GM21390 (cell line): ENCODE measurements around the gene CLDN24.

Experiments
- ATAC-seq: cut with Tn5 transposase; IDR thresholded peaks from one replicate; pipeline ENCODE4 v1.9.1; 2021; ENCODE audit not compliant: unreplicated experiment

CLDN24 gene

DNA sequence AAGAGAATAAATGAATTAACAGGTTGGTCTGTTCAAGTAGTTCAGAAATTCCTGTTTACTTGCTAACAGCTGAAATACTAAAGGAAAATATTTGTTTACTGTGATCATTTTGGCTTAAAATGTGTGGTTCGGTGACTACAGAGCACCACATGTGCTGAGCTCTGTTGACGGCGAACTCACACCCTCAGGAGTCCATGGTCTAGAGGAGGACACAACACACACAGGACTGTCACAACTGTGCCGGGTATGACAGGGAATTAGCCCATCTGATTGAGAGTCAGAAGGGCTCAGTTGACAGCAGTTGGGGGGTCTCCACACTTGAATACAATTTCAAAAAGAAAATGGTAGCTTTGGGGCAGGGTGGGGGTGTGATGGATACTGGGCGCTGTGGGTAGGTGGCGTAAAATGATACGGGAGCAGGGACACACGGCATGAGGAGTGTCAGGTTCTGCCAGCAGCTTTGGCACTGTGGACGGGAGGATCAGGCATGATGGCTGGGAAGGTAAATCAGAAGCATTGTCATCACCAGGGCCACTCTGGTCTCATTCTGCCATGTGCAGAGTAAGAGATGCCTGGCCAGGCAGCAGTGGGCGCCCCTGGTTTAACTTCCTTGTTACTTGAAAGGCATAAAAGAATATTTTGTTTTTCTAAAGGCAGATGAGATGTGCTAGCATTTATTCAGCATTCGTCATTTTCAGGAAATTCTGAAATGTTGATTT lies 35.5 kb downstream of the CLDN24 start:
- no peak for ATAC-seq

DNA sequence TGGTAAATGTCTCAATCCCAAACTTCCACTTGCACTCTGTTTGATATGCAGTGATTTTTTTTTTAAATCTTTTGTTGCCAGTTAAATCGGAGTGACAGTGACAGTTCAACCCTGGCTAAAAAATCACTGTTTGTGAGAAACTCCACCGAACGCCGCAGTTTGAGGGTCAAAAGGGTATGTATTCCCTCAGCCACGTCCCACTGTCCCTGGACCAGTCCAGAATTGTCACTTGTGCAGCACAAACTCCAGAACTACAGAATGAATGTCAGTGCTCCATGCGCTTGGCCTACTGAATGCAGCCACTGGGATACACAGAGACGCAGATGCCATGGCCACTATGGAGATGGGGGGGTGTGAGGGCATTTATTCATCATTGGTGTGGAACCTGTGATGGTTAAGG lies 36.3 kb downstream of the CLDN24 start:
- ATAC-seq, result no peak

DNA sequence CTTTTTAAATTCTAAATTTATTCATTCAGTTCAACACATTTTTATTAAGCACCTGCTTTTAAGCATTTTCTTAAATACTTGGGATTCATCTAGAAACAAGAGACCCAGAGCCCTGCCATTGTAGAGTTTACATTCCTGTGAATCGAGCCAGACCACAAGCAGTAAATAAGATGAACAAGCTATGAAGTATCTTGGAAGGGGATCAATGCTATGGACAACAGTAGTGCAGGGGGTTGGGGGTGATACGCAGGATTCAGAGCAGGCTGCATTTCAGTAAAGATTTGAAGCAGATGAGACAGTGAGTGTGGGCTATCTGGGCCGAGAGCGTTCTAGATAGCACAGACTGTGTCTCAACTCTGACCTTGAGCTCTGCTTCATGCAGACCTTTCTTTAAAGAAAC lies 37.3 kb downstream of the CLDN24 start:
- no peak for ATAC-seq

DNA sequence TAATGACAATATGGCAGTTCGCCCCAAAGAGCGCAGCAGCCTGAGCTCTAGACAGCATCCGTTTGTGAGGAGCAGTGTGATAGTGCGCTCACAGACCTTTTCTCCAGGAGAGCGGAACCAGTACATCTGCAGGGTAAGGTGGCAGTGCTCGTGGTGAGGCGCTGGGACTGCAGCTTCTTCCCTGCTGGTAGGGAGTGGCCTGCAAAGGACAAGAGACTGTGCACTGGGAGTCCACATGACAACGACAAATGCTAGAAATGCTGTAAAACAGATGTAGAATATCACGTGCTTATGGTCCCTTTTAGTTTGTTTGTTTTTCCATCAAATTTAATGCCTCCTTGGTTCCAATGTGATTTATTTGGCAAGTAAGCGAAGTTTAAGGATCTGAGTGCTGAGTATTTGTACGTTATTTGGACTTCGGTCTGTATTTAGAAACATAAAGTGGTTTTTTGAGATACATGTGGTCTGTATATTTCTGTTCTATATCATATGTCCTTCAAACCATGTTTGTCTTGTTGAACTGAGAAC lies 37.9 kb downstream of the CLDN24 start:
- ATAC-seq, result no peak

DNA sequence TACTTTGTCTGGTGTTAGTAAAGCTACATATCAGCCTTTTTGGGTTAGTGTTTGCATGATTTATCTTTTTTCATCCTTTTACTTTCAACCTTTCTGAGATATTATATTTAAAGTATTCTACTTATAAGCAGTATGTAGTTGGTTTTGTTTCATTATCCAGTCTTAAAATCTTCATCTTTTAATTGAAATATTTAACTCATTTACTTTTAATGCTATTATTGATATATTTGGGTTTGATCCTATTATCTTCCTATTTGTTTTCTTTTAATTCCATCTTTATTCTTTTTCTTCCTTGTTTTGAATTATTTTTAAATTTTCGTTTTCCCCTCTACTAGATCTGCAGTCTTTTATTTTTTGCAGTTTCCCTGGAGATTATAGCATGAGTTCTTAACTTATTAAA lies 46.1 kb downstream of the CLDN24 start:
- no peak for ATAC-seq

DNA sequence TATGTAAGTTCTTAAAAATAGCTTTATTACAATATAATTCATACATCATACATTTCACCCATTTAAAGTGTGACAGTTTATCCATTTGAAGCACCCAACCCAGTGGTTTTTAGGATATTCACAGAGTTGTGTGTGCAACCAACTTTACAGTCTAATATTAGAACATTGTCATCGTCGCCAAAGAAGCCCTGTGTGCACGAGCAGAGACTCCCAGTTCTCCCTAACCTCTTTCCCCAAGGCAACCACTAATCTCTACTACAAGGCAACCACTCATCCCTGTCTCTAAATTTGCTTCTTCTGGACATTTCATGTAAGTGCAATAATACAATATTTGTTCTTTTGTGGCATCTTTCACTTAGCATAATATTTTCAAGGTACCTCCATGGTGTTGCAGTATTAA lies 49.8 kb downstream of the CLDN24 start:
- no peak for ATAC-seq
